ENCODE data around the gene ZNF654.

The ZNF654 gene

GRCh38 chr3:88149509-88150362 lies 90.7 kb downstream of the ZNF654 start, which contains the start of gene C3orf38:
Gene C3orf38 (plus strand): TSS chr3:88149959. CDS start chr3:88150053, 94 bp downstream.
- H3K27ac ChIP-seq = peak within 1 kb of the TSS; percentile 89
- TF ChIP-seq ZFX (IDR thresholded peaks at IDR 0.05) = peak; percentile 89
- TF ChIP-seq CTCF (conservative IDR thresholded peaks at IDR 0.05) = no peak

- H3K27ac ChIP-seq = peak overlapping the region; percentile 89
- TF ChIP-seq ZFX (IDR thresholded peaks at IDR 0.05) (no peak), CTCF (conservative IDR thresholded peaks at IDR 0.05) (no peak)
These were observed 91.3 kb downstream of the ZNF654 start for GRCh38 chr3:88150371-88150770.

- H3K27ac ChIP-seq = no peak overlapping the region
- no peak for TF ChIP-seq CTCF (conservative IDR thresholded peaks at IDR 0.05)
- TF ChIP-seq ZFX (IDR thresholded peaks at IDR 0.05) = no peak
These were observed 91.8 kb downstream of the ZNF654 start for GRCh38 chr3:88150806-88151205.

- no peak overlapping the region for H3K27ac ChIP-seq
- TF ChIP-seq ZFX (IDR thresholded peaks at IDR 0.05) = no peak
- no peak for TF ChIP-seq CTCF (conservative IDR thresholded peaks at IDR 0.05)
These were observed 92.3 kb downstream of the ZNF654 start for GRCh38 chr3:88151358-88151757.

DNA sequence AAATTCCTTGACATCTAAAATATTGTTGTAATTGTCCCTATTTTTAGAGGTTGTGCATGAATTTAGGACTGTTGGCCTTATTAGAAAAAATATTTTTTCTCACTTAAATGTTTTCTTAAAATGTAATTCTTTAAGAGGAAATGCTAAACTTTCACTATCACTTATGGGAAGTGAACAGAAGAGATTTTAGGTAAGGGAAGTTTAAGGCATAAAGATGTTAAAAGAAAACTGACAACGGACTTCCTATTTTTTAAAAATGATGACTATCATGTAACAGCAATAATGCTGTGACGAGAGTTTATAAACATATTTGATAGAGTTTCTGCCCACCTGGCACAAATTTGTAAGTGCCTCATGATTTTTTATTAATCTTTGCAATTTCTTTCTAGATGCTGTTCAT lies 93.8 kb downstream of the ZNF654 start:
- no peak overlapping the region for H3K27ac ChIP-seq
- TF ChIP-seq ZFX (IDR thresholded peaks at IDR 0.05) = no peak
- TF ChIP-seq CTCF (conservative IDR thresholded peaks at IDR 0.05) = no peak

- no peak overlapping the region for H3K27ac ChIP-seq
- no peak for TF ChIP-seq ZFX (IDR thresholded peaks at IDR 0.05)
- TF ChIP-seq CTCF (conservative IDR thresholded peaks at IDR 0.05) = no peak
These were observed 107.4 kb downstream of the ZNF654 start for GRCh38 chr3:88166419-88166971.

DNA sequence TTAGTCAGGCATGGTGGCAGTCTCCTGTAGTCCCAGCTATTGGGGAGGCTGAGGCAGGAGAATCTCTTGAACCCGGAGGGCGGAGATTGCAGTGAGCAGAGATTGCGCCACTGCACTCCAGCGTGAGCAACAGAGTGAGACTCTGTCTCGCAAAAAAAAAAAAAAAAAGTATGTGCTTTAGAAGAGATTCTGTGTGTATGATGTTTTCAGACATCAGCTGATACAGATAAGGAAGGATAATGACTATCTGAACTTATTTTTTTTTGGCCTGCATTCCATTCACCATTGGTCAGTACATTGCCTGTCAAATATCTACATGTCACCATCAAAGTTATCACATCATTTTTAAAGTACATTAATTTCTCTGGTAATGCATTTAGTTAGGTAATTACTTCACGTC lies 108.1 kb downstream of the ZNF654 start:
- no peak overlapping the region for H3K27ac ChIP-seq
- no peak for TF ChIP-seq ZFX (IDR thresholded peaks at IDR 0.05)
- TF ChIP-seq CTCF (conservative IDR thresholded peaks at IDR 0.05) = no peak
